Caco-2 (cell line): ENCODE measurements around the gene TTLL11. TPM values are rescaled to one million over a fixed set of nuclear protein-coding genes. Genes with fewer than 3 reads are reported as not detected.

Experiments used
- BruUV-seq: library from RNA; stranded (reverse); fragments of 400-500 nt; replicated peaks from 2 replicates; lab custom pipeline; 2021; lab: Mats Ljungman, UMichigan
- CTCF ChIA-PET: fragments of 300-600 bp; sonication (Branson Sonifier 250); formaldehyde crosslinking; loops from one replicate; lab custom pipeline; 2022; ENCODE audit warnings: antibody characterized with exemption; lab: Charles Lee
- POLR2A ChIA-PET: fragments of 300-600 bp; sonication (Branson Sonifier 250); formaldehyde crosslinking; loops from one replicate; lab custom pipeline; 2022; ENCODE audit warnings: antibody characterized with exemption; lab: Charles Lee
- DNase-seq, 2 experiments: peaks; one replicate each; pipeline versions ENCODE4 v3.0.0 to v3.0.0-alpha.2; 2020 to 2022
- H3K27me3 ChIP-seq: replicated peaks from 2 replicates; pipeline ENCODE4 v1.6.0; 2011; ENCODE audit warnings: low read length; ENCODE audit not compliant: control insufficient read depth, insufficient read depth
- H3K36me3 ChIP-seq: 2 replicates; pipeline ENCODE4 v1.5.1; 2011; ENCODE audit warnings: low read length; ENCODE audit not compliant: control insufficient read depth, insufficient read depth
- H3K4me1 ChIP-seq: fragments of 250-450 bp; sonication (Bioruptor Pico); 2 replicates; pipeline ENCODE4 v1.5.1; 2020; ENCODE audit warnings: mild to moderate bottlenecking
- H3K4me3 ChIP-seq: 2 replicates; pipeline ENCODE4 v1.5.1; 2011; ENCODE audit warnings: low read depth, mild to moderate bottlenecking, control low read depth, low read length
- H3K9me3 ChIP-seq: fragments of 250-450 bp; sonication (Bioruptor Pico); 2 replicates; pipeline ENCODE4 v1.5.1; 2020; ENCODE audit warnings: mild to moderate bottlenecking, moderate library complexity
- H3K27ac Mint-ChIP-seq: one replicate; pipeline ENCODE4 v1.8.0; 2022; ENCODE audit warnings: mixed read lengths; ENCODE audit not compliant: unreplicated experiment
- H3K27me3 Mint-ChIP-seq: one replicate; pipeline ENCODE4 v1.8.0; 2022; ENCODE audit warnings: mixed read lengths; ENCODE audit not compliant: insufficient read depth, unreplicated experiment
- H3K36me3 Mint-ChIP-seq: one replicate; pipeline ENCODE4 v1.8.0; 2022; ENCODE audit warnings: mild to moderate bottlenecking, mixed read lengths; ENCODE audit not compliant: insufficient read depth, unreplicated experiment
- H3K4me1 Mint-ChIP-seq: one replicate; pipeline ENCODE4 v1.8.0; 2022; ENCODE audit warnings: low read depth, mixed read lengths; ENCODE audit not compliant: unreplicated experiment
- H3K4me3 Mint-ChIP-seq: one replicate; pipeline ENCODE4 v1.8.0; 2022; ENCODE audit warnings: mild to moderate bottlenecking, moderate library complexity, mixed read lengths; ENCODE audit not compliant: unreplicated experiment
- H3K9me3 Mint-ChIP-seq: one replicate; pipeline ENCODE4 v1.8.0; 2022; ENCODE audit warnings: mixed read lengths; ENCODE audit not compliant: unreplicated experiment
- intact Hi-C: fragments of 100-400 bp; cut with micrococcal nuclease; formaldehyde crosslinking; loops from one replicate; pipeline ENCODE4 v1.10.0; 2022; ENCODE audit not compliant: unreplicated experiment
- total RNA-seq: library from RNA; stranded (reverse); gene quantifications from 2 replicates; pipeline ENCODE4 v1.2.3, GENCODE V29; 2022
- TF ChIP-seq, protein P1 (sequence below), 2 experiments: fragments of 200-600 bp in 1 of 2; IDR thresholded peaks; 1 replicate in 1 of 2; 2 replicates in 1 of 2; pipeline versions ENCODE4 v1.5.1 to v1.8.0; 2011 to 2022; ENCODE audit warnings: antibody characterized with exemption in 1 of 2, control low read depth in 1 of 2, inconsistent platforms in 1 of 2, low read depth in 1 of 2, low read length in 1 of 2, mild to moderate bottlenecking in 1 of 2, moderate library complexity in 1 of 2; ENCODE audit not compliant: insufficient read depth in 1 of 2, severe bottlenecking in 1 of 2, unreplicated experiment in 1 of 2

TTLL11 gene
- total RNA-seq, 1 experiment from 2014 or later, result 4.4 TPM

DNA sequence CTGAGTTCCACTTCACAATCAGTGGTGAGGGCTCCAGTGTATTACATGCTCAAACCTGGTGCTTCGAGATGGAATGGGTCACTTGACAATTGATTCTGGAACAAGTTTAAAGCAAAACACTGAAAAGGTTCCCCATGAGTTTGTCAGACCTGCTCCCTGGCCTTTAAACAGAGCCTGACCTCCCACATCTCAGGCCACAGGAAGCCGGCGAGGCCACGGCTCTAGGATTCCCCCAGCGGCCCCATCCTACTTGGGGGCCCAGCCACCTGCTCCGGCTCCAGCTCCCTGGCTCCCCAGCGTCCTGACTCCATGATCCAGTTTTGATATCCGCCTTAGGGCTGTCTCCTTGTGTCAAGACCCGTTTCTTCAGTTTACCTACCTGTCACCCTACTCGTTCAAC is 62.0 kb downstream of the TTLL11 start:
- Histone ChIP-seq H3K36me3 (no peaks in the 10 kb centered on the region), H3K9me3 (no peaks in the 10 kb centered on the region), H3K4me1 (no peaks in the 10 kb centered on the region), H3K27me3 (no peaks in the 10 kb centered on the region), H3K4me3 (no peak overlapping the region)
- Mint-ChIP-seq H3K27me3 (no peaks in the 10 kb centered on the region), H3K27ac (no peak overlapping the region), H3K9me3 (no peaks in the 10 kb centered on the region), H3K4me3 (no peak overlapping the region), H3K36me3 (no peaks in the 10 kb centered on the region), H3K4me1 (no peaks in the 10 kb centered on the region)
- TF ChIP-seq, protein P1, sequence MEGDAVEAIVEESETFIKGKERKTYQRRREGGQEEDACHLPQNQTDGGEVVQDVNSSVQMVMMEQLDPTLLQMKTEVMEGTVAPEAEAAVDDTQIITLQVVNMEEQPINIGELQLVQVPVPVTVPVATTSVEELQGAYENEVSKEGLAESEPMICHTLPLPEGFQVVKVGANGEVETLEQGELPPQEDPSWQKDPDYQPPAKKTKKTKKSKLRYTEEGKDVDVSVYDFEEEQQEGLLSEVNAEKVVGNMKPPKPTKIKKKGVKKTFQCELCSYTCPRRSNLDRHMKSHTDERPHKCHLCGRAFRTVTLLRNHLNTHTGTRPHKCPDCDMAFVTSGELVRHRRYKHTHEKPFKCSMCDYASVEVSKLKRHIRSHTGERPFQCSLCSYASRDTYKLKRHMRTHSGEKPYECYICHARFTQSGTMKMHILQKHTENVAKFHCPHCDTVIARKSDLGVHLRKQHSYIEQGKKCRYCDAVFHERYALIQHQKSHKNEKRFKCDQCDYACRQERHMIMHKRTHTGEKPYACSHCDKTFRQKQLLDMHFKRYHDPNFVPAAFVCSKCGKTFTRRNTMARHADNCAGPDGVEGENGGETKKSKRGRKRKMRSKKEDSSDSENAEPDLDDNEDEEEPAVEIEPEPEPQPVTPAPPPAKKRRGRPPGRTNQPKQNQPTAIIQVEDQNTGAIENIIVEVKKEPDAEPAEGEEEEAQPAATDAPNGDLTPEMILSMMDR (IDR thresholded peaks at IDR 0.05; ENCODE audit: insufficient read depth in 1 of 2, low read depth in 1 of 2, low read length in 1 of 2, severe bottlenecking in 1 of 2, unreplicated experiment in 1 of 2), result no peak
- no TSS peak for BruUV-seq
- POLR2A ChIA-PET, result no interaction called here
- intact Hi-C loops, result no loop called here
- CTCF ChIA-PET, result no interaction called here
- no peak for DNase-seq

DNA sequence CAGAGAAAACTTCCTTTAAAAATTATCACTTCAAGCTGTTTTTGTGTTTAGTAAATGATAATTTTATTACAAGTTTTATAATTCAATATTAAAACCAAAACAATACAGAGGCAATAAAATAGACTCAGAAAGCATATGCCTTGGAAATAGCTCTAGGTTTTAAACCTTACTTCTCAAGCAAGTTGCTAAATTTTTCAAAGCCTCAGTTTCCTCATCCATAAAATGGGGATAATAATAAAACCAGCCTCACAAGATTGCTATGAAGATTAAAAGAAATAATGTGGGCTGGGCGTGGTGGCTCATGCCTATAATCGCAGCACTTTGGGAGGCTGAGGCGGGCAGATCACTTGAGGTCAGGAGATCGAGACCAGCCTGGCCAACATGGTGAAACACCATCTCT is 62.8 kb downstream of the TTLL11 start:
- DNase-seq, result no peak
- intact Hi-C loops, result no loop called here
- ChIA-PET CTCF (no interaction called here), POLR2A (no interaction called here)
- Mint-ChIP-seq H3K4me1 (no peaks in the 10 kb centered on the region), H3K36me3 (no peaks in the 10 kb centered on the region), H3K4me3 (no peak overlapping the region), H3K27ac (no peak overlapping the region), H3K27me3 (no peaks in the 10 kb centered on the region), H3K9me3 (no peaks in the 10 kb centered on the region)
- BruUV-seq, result no TSS peak
- no peaks in the 10 kb centered on the region for H3K9me3 ChIP-seq
- TF ChIP-seq, protein P1 (IDR thresholded peaks at IDR 0.05; ENCODE audit: insufficient read depth in 1 of 2, low read depth in 1 of 2, low read length in 1 of 2, severe bottlenecking in 1 of 2, unreplicated experiment in 1 of 2), result no peak
- no peaks in the 10 kb centered on the region for H3K4me1 ChIP-seq
- H3K4me3 ChIP-seq, result no peak overlapping the region
- H3K36me3 ChIP-seq, result no peaks in the 10 kb centered on the region
- H3K27me3 ChIP-seq, result no peaks in the 10 kb centered on the region

DNA sequence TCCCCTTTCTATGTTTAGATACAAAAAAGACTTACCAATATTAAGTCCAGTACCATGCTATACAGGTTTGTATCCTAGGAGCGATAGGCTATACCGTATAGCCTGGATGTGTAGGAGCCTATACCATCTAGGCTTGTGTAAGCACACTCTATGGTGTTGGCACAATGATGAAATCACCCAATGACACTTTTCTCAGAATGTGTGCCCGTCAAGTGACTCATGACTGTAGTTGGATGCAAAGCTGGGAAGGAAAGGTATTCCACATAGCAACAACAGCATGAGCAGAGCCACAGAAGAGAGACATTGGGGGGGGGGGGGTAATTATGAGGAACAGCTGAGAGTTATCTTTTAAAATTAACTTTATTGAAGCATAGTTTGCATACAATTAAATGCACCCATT is 63.2 kb downstream of the TTLL11 start:
- intact Hi-C loops, result no loop called here
- H3K4me1 ChIP-seq, result no peaks in the 10 kb centered on the region
- no peaks in the 10 kb centered on the region for H3K36me3 ChIP-seq
- Mint-ChIP-seq H3K36me3 (no peaks in the 10 kb centered on the region), H3K9me3 (no peaks in the 10 kb centered on the region), H3K4me1 (no peaks in the 10 kb centered on the region), H3K4me3 (no peak overlapping the region), H3K27me3 (no peaks in the 10 kb centered on the region), H3K27ac (no peak overlapping the region)
- BruUV-seq, result no TSS peak
- DNase-seq, result no peak
- TF ChIP-seq, protein P1 (IDR thresholded peaks at IDR 0.05; ENCODE audit: insufficient read depth in 1 of 2, low read depth in 1 of 2, low read length in 1 of 2, severe bottlenecking in 1 of 2, unreplicated experiment in 1 of 2), result no peak
- ChIA-PET POLR2A (no interaction called here), CTCF (no interaction called here)
- no peaks in the 10 kb centered on the region for H3K27me3 ChIP-seq
- no peaks in the 10 kb centered on the region for H3K9me3 ChIP-seq
- H3K4me3 ChIP-seq, result no peak overlapping the region
